NCI-H2029 treated with DMSO at 0.1 percent for 48 hours (cell line): ENCODE measurements around the gene IGFBPL1.

Source experiments
- DNase-seq: peaks from one replicate; lab custom pipeline; 2025; lab: John Stamatoyannopoulos, UW

IGFBPL1 gene

DNA sequence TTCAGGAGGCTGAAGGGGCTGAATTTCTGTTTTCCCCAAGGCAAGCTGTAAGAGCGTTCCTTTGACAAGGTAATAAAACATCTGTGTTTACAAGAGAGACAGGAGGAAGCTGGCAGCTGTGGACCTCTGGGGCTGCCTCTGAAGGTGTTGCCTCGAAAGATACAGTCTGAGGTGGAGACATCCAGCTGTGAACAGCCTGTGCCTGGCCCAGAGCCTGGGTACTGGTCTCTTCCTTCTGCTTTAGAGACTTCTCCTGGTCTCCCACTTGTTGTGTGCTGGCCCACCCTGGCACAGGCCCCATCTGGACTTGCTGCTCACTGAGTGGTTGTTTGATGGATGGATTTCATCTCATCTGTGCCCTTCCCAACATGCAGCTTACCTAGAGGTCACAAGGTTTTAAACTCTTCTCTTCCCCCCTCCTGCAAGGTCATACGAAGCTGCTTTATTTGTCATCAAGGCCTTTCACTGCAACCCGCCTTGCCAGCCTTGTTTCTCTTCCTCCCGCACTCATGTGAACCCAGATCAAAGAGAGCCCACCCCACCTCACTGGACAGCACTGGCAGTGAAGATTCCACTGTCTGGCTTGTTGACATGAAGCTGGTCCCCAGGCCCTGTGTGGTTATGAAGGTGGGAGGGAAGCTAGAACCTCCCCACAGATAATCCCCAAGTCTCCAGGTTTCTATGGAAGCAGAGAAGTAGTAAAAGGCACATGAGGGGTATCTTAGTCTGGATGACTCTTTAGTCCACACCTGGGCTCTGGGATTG, 66.7 kb downstream of the IGFBPL1 start:
- DNase-seq, result no peak

DNA sequence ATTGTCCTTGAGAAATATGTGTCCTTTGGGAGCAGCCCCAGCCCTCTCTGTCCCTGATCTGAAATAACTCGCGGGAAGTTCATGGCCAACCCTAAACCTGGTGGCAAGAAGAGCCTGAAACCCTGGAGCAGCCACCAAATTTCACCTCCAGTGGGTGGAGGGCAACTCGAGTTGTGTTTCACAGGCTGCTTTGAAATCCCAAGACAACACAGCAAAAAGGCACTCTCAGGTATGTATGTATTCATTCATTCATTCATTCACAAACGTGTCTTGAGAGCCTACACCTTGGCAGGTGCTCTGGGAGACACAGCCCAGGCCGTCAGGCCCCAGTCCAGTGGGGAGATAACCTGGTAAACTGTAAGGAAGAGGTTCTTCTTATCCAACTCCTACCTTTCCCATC, 67.4 kb downstream of the IGFBPL1 start:
- no peak for DNase-seq
